Activated CD8-positive, alpha-beta memory T cell treated with anti-CD3 and anti-CD28 coated beads for 24 hours (primary cell): ENCODE measurements around the gene CEND1.

Experiments used
- DNase-seq: peaks from one replicate; pipeline ENCODE4 v3.0.0-alpha.2; 2020

Gene CEND1

GRCh38 chr11:827146-827896 lies 37.4 kb upstream of the CEND1 start:
- DNase-seq = peak; percentile 70

GRCh38 chr11:826836-827145 lies 36.9 kb upstream of the CEND1 start:
- no peak for DNase-seq

GRCh38 chr11:826227-826621 lies 36.3 kb upstream of the CEND1 start:
- DNase-seq = no peak

DNA sequence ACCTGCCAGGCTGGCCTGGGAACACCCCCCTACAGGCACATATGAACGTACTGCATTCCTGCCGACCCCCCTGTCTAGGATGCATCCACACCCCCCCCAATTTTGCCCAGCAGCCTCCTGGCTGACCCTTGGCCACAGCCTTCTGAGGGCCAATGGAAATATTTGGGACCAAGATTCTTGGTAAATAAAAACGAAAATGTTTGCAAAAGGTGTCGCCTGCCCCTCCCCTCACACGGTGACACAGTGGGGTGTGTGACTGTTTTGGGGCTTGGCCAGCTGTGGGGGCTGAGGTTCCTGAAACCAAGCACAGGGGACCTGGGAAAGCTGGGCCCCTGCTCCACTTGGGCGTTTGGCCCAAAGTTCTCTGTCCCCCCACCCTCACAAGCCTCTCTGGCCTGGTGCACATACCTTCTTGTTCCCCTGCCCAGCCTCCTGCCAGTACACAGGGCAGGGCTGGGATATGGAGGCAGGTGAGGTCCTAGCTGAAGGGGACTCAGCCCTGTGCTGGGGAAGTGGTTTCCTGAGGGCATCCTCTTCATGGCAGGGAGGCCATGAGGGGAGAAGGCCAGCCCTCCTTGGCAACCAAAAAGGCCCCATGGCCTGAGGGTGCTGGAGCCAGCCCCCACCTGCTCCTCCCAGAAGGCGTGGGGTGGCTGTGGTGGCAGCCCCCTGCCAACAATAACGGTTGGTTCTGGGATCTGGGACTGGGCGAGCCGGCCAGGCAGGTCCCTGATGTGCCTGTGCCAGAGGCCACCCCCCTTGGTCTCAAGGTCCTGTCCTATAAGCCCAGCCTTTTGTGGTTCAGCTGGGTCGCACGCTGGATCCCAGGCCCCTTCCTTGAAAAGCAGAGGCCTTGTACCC lies 35.7 kb upstream of the CEND1 start:
- no peak for DNase-seq

GRCh38 chr11:824942-825341 lies 35.1 kb upstream of the CEND1 start:
- DNase-seq = no peak

GRCh38 chr11:824292-824880 lies 34.5 kb upstream of the CEND1 start:
- no peak for DNase-seq

DNA sequence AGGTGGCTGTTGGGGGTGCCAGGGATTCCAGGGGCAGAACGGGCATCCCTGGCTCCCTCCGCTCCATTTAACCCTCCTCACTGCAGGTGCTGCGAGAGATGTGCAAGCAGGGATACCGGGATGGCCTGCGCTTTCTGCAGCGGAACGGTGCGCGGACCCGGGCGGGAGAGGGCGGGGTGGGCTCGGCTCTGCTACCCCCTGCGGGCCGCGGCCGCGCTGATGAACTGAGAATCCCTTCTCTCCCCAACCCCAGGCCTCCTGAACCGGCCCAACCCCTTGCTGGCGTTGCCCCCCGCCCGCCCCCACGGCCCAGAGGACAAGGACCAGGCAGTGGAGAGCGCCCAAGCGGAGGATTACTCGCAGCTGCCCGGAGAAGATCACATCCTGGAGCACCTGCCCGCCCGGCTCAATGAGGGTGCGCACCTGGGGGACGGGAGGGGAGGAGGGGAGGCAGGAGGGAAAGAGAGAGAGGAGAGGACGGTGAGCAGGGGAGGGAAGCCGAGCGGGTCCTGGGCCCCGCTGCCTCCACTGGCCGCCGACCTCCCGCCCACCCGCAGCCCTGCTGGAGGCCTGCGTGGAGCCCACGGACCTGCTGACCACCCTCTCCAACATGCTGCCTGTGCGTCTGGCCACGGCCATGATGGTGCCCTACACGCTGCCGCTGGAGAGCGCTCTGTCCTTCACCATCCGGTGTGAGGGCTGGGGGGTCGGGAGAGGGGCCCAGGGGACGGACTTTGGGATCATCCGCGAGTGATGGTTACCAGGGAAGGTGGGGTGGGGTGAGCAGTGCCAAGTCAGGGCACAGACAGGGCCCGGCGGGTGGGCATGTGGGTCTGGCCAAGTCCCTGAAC lies 33.8 kb upstream of the CEND1 start:
- no peak for DNase-seq

DNA sequence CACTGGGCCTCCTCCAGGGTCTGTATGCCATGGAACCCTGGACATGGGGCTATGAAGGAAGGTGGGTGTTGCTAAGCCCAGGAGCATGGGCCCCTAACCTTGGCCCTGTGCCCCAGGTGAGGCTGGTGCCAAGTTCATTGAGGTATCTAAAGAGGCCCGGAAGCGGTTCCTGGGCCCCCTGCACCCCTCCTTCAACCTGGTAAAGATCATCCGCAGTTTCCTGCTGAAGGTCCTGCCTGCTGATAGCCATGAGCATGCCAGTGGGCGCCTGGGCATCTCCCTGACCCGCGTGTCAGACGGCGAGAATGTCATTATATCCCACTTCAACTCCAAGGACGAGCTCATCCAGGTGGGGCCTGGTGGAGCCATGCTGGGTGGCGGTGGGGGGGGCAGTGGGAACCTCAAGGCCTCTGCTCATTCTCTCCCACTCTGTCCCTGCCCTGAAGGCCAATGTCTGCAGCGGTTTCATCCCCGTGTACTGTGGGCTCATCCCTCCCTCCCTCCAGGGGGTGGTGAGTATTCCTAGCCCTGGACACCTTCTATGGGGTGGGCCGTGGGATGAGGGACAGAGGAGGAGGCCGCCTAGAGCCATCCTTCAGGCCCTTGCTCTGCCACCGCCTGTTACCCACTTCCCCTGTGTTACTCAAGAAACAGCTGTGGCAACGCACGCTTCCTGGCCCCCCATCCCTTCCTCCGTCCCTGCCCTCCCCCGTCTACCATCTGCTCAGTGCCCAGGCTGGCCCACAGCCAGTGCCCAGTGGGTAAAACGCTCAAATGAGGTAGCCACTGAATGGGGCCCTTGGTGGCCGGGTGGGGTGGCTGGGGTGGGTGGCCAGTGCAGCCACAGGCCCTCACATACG lies 31.9 kb upstream of the CEND1 start:
- DNase-seq = no peak

DNA sequence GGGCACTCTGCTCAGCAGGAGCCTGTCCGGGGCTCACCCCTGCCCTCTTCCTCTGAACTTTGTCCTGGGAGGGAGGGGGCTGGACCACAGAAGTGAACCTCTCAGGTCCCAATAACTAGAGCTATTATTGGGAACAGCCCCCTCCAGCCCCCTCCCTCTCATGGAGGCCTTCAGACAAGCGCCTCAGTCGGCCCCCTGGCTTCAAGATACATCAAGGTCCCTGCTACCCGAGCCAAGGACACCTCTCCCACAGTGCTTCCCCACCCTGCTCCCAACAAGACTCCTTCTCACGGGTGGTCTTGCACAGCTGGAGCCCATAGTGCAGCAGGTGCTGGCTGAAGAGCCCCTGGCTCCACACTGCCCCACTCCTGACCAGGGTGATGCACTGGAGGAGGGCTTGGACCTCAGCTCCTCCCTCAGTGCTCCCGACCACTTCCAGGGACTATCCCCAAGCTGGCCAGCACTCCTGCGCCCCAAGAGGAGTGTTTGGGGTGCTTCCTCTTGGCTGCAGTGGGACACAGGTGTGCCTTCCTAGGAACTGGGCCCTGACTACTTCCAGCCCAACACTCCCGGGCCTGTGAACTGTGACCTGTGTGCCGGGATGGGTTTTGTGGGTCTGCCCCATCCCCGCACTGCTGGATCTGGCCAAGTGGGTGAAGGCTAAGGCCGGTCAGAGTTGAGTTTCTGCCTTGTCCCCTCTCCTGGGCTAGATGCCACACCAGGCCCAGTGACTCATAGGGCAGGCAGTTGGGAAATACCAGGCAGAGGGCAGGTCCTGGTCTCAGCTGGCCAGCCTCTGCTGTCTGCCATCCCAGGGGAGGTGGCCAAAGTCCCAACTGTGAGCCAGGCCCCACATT lies 31.0 kb upstream of the CEND1 start:
- no peak for DNase-seq

DNA sequence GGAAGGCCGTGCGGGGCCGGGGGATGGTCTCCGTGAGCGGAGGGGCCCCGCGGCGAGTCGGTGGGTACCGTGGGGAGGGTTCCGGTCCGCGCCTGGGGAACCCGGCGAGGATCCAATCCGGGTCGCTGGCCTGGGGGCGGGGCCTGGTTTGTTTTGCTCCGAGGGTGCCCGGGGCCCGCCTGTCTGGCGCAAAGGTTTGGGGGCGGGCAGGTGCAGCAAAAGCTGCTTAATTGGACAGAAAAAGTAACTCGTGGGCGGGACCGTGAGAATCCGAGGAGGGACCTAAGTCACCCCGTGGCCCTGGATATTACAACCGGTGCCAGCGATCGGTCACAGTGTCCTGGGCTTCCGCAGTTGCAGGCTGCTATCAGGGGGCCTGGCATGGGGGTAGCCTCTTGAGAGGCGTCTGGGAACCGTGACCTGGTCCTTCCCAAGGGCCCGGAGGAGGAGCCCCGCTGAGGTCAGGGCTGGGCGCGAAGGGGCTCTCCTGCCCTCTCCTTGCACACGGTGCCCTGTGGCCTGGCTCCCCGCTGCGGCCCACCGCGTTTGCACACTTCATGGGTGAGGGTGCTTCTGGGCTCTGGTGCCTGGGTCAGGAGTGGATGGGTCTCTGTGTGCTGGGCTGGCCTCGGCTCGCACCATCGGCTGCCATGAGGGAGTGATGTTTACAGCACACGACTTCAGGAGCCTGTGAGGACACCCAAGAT lies 30.2 kb upstream of the CEND1 start:
- DNase-seq = peak; percentile 94

DNA sequence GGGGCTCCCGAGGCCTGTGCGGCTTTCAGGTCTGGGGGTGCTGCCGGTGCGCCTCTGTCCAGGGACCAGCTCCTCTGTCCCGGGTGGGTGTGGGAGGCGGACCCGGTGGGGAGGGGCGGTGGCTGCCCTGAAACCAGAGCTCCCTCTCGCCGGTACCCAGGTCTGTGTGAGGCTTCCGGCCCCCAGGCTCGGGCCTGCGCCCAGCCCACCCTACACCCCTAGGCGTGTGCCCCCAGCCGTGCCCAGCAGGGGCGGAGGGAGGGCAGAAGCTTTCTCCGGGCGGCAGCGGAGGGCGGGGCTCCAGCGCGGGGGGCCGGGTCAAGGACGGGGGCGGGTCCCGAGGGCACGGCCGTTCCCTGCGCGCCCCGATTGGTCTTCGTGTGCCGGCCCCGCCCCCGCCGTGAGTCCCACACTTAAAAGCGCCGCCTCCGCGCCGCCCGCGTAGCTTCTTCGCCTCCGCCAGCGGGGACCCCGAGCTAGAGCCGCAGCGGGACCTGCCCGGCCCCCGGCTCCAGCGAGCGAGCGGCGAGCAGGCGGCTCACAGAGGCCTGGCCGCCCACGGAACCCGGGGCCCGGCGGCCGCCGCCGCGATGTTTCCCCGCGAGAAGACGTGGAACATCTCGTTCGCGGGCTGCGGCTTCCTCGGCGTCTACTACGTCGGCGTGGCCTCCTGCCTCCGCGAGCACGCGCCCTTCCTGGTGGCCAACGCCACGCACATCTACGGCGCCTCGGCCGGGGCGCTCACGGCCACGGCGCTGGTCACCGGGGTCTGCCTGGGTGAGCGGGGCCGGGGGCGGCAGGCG lies 29.4 kb upstream of the CEND1 start:
- peak; percentile 95 for DNase-seq

GRCh38 chr11:818396-819128 lies 28.7 kb upstream of the CEND1 start, which contains the start of gene PNPLA2:
TSS of gene PNPLA2 (plus strand) at chr11:818914. CDS start at chr11:819719, 805 bp downstream.
- no peak for DNase-seq

- no peak for DNase-seq
Measured at GRCh38 chr11:816433-816779, 26.5 kb upstream of the CEND1 start.

DNA sequence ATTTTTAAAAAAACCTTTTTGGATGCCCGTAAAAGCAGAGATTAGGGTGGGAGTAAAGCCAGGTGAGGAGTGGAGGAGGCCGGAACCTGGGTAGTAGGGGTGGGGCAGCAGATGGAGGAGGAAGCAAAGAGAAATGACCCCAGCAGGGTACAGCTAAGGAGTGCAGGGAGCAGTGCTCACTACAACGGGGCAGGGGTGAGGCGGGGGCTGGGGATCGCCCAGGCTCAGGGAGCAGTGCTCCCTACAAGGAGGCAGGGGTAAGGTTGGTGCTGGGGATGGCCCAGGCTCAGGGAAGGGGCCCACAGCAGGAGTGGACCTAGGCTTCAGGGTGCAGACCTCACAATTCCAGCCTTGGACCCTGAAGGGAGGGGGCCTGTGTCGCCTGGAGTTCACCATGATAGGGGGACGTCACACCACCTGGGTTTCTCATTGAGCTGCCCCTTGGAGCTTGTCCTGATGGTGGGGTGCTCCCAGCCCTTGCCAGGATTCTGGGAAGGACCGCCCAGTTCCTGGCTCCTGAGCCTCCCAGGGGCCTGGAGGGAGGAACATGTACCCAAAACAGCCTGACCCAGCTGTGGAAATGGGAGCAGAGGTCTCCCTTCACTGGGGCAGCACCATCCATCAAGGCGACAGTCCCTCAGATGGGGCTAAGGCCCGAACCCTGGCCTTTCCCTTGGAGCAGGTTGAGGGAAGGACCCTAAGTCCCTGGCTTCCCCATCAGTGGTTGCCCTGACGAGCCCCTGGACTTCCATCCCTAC lies 26.0 kb upstream of the CEND1 start:
- no peak for DNase-seq

- DNase-seq = peak; percentile 72
Measured at GRCh38 chr11:813456-814096, 23.7 kb upstream of the CEND1 start.

DNA sequence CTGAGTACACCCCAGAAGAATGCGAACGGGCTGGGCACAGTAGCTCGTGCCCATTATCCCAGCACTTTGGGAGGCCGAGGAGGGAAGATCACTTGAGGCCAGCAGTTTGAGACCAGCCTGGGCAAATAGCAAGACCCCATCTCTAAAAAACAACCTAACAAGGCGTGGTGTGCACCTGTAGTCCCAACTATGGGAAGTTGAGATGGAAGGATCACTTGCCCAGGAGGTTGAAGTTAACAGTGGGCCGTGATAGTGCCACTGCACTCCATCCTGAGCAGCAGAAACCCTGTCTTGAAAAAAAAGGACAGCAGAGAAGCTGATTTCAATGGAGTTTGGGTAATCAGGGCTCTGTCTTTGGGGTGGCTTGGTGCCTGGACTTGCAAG lies 23.2 kb upstream of the CEND1 start:
- no peak for DNase-seq

DNA sequence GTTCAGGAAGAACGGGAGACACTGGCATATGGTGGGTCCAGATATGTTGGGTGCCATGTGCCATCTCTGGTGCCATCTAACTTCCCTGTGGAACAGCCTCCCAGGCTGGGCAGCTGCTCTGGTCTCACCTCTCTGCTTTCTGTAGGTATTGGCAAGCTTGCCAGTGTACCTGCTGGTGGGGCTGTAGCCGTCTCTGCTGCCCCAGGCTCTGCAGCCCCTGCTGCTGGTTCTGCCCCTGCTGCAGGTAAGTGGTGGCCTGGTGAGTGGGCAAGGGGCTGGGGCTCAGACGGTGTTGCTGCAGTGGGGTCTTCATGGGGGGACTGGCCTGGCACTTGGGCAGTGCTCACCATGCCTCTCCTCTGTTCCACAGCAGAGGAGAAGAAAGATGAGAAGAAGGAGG lies 22.5 kb upstream of the CEND1 start:
- DNase-seq = peak; percentile 61
